Activated gamma-delta T cell treated with anti-CD3 and anti-CD28 coated beads, Interleukin-2, amount 50 U/mL, for 16 hours (primary cell): ENCODE measurements around the gene NR6A1.

Experiments used
- DNase-seq: peaks from one replicate; pipeline ENCODE4 v3.0.0-alpha.2; 2020; ENCODE audit warnings: low read depth

The NR6A1 gene

GRCh38 chr9:124574534-124575375 lies 196.4 kb downstream of the NR6A1 start:
- no peak for DNase-seq

- no peak for DNase-seq
Observed at GRCh38 chr9:124570942-124571666, 200.0 kb downstream of the NR6A1 start.

DNA sequence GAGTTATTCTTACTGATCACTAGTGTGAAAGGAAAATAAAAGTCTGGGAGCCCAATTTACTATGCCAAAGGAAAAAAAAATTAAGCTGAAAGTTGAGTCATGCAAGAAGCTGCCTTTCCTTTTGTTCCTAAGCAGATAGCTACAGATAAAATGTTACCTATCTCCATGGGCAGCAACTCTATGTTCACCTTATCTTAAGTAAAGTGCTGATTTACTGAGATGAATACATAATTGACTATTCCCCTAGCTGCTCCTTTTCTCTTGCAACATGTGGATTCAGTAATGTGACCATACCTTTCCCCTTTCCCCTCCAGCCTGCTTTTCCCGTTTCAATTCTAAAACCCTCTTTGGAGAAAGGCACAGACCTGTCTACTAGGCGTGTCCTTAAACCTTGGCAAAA lies 201.2 kb downstream of the NR6A1 start:
- no peak for DNase-seq

DNA sequence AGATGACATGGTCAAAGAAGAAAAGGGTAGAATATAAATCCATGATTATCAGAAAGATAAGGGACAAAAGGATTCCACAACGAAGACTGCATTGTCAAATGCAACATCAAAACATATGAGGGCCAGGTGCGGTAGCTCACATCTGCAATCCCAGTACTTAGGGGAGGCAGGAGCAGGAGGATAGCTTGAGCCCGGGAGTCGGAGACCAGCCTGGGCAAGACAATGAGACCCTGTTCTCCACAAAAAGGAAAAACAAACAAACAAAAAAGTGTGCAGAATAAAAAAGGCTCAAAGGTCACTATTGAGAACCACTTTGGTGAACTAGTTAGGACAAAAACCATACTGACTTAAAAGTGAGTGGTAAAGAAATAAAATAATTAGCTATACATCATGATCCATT lies 203.7 kb downstream of the NR6A1 start:
- DNase-seq: no peak

- DNase-seq: no peak
Observed at GRCh38 chr9:124562328-124562727, 208.8 kb downstream of the NR6A1 start.

- DNase-seq: no peak
Observed at GRCh38 chr9:124559871-124560270, 211.2 kb downstream of the NR6A1 start.

- no peak for DNase-seq
Observed at GRCh38 chr9:124558777-124559470, 212.2 kb downstream of the NR6A1 start.

GRCh38 chr9:124557895-124558294 lies 213.2 kb downstream of the NR6A1 start:
- no peak for DNase-seq

GRCh38 chr9:124555043-124555442 lies 216.1 kb downstream of the NR6A1 start:
- DNase-seq: no peak

DNA sequence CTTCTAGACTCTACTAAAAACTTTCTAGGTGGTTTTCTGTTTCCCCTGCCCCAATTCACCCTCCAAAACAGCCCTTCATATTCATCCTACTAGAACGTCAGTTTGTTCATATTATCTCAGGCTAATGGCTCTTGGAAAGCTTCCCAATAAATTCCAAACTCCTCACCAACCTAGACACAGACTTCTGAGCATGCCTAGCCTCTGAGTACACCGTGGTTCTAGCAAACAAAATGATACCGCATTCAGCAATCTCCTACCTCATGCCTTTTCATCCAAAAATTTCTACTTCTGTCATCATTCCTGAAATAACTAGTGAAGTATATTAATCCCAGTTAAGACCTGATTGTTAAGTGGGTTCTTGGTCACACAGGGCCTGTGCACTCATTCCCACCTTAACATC lies 217.4 kb downstream of the NR6A1 start:
- DNase-seq: no peak

DNA sequence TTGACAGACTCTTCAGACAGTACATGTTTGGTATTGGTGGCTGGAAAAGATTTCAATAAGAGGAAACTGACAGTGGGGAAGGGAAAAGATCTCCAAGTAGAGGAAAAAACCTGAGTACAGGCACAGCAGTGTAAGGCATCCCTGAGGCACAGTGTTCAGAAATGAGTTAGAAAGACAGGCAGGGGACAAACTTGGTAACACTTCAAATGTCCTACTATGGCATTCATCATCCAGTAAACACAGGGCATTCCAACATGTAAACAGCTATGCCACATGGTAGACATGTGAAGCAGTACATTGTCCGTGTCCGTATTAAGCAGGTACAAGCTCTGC lies 218.9 kb downstream of the NR6A1 start:
- DNase-seq: no peak

- no peak for DNase-seq
Observed at GRCh38 chr9:124551472-124552272, 219.4 kb downstream of the NR6A1 start.

DNA sequence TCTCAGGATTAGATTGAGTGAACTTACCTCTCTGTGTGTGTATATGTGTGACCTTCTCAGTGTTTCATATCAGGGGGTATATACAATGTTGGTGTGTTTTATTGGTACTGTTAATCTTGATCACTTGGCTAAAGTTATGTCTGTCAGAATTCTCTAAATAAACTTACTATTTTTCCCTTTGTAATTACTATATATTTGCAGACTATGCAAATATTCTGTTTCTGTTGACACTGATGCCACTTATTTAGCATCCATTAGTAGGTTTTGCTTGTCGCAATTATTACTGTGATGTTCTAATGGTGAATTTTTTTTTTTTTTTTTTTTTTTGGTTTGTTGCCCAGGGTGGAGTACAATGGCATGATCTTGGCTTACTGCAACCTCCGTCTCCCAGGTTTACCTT lies 221.0 kb downstream of the NR6A1 start:
- no peak for DNase-seq

DNA sequence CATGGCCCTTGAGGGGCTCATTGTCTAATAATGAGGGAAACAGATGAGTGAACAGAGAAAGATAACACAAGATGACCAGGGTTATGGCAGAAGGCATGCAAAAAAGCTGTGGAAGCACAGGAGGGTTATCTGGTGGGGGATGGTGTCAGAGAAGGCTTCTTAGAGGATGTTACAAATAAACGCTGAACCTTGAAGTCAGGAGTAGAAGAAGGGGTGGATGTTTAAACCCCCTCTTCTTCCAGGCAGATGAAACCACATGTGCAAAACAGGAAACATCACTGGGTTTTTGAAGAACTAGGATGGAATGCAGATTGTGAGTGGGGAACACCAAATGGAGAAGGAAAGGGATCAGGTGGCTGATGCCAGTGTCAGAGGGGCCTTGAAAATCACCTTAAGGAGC lies 222.1 kb downstream of the NR6A1 start:
- DNase-seq: no peak

GRCh38 chr9:124544535-124544934 lies 226.6 kb downstream of the NR6A1 start:
- DNase-seq: no peak

DNA sequence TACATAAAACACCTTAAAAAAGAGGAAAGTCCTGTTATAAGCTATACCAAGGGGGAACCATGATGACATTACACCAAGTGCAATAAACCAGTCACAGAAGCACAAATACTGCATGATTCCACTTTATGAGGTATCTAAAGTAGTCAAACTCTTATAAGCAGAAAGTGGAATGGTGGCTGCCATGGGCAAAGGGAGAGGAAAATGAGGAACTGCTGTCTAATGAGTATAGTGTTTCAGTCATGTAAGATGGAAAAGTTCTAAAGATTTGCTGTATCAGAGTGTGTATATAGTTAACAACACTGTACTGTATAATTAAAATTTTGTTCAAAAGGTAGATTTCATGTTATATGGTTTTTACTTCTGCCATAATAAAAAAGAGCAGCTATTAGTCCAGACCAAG lies 229.3 kb downstream of the NR6A1 start:
- no peak for DNase-seq

DNA sequence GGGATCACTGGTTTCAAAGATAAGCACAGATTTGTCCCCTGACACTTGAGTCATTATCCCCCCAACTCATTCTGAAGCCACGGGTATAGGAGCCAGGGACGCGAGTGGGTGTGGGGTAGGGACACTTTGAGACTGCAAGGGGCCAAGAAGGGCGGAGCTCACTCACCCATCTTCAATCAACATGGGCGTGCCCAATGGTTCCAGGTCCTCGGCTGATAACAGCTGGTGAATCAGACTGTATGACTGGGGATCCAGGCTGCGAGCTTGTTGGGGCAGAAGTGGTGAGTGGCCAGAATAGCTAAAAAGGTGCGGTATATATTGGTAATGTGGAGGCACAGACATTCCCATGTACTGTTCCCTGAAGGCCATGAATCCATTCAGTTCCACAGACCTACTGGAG lies 233.2 kb downstream of the NR6A1 start:
- DNase-seq: no peak

GRCh38 chr9:124535846-124536245 lies 235.3 kb downstream of the NR6A1 start:
- no peak for DNase-seq

DNA sequence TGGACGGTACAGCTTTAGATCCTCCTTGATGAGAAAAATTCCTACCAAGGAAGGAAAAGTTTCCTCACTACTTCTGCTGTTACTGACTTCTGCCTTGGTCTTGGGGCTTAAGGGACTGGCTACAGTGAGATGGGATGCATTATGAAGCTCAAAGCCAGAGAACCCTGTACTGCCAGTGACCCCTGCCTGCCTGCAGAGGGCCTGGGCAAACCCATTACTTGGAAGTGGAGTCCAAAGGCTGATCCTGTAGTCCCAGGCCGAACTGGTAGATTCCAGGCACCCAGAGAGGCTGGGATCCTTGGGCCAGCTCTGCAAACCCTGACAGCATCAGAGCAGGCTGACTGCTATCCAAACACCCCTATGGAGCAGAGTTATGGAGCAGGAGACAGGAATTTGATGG lies 238.2 kb downstream of the NR6A1 start:
- DNase-seq: no peak

- DNase-seq: no peak
Observed at GRCh38 chr9:124531115-124531514, 240.0 kb downstream of the NR6A1 start.

- DNase-seq: no peak
Observed at GRCh38 chr9:124530246-124530645, 240.9 kb downstream of the NR6A1 start.

- DNase-seq: no peak
Observed at GRCh38 chr9:124527781-124528180, 243.3 kb downstream of the NR6A1 start.
